ENCODE results near the gene TSC22D1. TPM values are rescaled to one million over a fixed set of nuclear protein-coding genes. Genes with fewer than 3 reads are reported as not detected.

TSC22D1 gene
- total RNA-seq, 1 experiment from 2014 or later = 72.5 TPM

DNA sequence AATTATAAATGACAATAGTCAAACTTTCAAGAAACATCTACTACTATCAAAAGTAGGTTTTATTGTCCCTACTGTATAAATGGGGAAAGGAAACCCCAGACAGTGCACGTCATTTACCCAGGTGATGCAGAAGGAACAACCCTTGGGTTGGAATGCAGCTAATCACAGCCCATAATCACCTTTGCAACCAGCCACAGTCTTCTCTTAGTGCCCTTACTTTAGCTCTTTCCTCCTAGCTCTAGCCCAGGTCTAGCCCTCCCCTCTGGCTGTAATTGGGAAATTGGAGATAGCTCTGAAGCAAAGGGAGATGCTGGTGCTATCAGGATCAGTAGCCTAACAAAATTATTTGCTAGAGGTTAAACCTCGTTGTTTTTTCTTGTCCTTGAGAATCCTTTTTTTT lies 25.5 kb upstream of the TSC22D1 start:
- no peak for DNase-seq (ENCODE audit: low spot score)
- Mint-ChIP-seq H3K9me3 (peaks cover 4% of the 10 kb centered on the region), H3K4me1 (no peaks in the 10 kb centered on the region), H3K4me3 (no peak overlapping the region), H3K27ac (no peak overlapping the region), H3K27me3 (ENCODE audit: low read depth) (no peaks in the 10 kb centered on the region), H3K36me3 (no peaks in the 10 kb centered on the region)
- ChIA-PET CTCF (interaction anchor here (0.7 kb wide), 1 partner anchor 707 kb away, joined by 3 read pairs; no protein-coding TSS in a partner anchor), POLR2A (no interaction called here)
- TF ChIP-seq, protein P1, sequence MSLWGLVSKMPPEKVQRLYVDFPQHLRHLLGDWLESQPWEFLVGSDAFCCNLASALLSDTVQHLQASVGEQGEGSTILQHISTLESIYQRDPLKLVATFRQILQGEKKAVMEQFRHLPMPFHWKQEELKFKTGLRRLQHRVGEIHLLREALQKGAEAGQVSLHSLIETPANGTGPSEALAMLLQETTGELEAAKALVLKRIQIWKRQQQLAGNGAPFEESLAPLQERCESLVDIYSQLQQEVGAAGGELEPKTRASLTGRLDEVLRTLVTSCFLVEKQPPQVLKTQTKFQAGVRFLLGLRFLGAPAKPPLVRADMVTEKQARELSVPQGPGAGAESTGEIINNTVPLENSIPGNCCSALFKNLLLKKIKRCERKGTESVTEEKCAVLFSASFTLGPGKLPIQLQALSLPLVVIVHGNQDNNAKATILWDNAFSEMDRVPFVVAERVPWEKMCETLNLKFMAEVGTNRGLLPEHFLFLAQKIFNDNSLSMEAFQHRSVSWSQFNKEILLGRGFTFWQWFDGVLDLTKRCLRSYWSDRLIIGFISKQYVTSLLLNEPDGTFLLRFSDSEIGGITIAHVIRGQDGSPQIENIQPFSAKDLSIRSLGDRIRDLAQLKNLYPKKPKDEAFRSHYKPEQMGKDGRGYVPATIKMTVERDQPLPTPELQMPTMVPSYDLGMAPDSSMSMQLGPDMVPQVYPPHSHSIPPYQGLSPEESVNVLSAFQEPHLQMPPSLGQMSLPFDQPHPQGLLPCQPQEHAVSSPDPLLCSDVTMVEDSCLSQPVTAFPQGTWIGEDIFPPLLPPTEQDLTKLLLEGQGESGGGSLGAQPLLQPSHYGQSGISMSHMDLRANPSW (CRISPR knock-in tag; conservative IDR thresholded peaks at IDR 0.05; ENCODE audit: low read depth) = no peak
- no peak for TF ChIP-seq TCF7 (CRISPR knock-in tag; IDR thresholded peaks at IDR 0.05; ENCODE audit: low read depth)
- TF ChIP-seq, protein P2, sequence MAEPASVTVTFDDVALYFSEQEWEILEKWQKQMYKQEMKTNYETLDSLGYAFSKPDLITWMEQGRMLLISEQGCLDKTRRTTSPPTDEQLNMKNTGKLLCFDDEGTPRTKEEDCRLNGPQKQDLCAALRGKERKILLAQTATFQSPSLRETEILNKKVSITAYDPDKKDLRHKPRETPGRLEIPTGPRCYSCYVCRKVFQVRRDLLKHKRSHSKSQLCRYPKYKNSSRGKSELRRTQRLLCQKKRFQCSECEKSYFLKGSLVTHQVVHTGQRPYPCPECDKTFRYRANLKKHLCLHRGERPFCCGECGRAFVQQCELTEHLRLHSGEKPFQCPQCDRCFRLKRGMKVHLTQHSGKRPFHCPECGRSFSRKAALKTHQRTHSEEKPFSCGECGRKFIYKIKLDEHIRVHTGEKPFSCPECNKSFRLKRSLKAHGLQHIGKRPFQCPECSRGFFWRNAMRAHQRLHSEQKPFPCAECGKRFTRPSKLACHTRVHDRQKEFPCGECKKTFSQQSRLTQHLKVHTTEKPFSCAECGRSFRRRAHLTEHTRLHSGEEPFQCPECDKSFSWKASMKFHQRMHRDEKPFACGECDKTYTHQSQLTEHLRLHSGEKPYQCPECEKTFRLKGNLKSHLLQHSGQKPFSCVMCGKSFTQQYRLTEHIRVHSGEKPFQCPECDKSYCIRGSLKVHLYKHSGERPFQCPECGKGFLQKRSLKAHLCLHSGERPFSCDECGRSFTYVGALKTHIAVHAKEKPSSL (CRISPR knock-in tag; conservative IDR thresholded peaks at IDR 0.05) = no peak
- TF ChIP-seq, protein P3, sequence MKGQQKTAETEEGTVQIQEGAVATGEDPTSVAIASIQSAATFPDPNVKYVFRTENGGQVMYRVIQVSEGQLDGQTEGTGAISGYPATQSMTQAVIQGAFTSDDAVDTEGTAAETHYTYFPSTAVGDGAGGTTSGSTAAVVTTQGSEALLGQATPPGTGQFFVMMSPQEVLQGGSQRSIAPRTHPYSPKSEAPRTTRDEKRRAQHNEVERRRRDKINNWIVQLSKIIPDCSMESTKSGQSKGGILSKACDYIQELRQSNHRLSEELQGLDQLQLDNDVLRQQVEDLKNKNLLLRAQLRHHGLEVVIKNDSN (CRISPR knock-in tag; IDR thresholded peaks at IDR 0.05) = no peak
- TF ChIP-seq ZNF219 (CRISPR knock-in tag; IDR thresholded peaks at IDR 0.05; ENCODE audit: borderline replicate concordance) = no peak
- TF ChIP-seq, protein P4, sequence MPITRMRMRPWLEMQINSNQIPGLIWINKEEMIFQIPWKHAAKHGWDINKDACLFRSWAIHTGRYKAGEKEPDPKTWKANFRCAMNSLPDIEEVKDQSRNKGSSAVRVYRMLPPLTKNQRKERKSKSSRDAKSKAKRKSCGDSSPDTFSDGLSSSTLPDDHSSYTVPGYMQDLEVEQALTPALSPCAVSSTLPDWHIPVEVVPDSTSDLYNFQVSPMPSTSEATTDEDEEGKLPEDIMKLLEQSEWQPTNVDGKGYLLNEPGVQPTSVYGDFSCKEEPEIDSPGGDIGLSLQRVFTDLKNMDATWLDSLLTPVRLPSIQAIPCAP (CRISPR knock-in tag; IDR thresholded peaks at IDR 0.05) = no peak
- TF ChIP-seq, protein P5, sequence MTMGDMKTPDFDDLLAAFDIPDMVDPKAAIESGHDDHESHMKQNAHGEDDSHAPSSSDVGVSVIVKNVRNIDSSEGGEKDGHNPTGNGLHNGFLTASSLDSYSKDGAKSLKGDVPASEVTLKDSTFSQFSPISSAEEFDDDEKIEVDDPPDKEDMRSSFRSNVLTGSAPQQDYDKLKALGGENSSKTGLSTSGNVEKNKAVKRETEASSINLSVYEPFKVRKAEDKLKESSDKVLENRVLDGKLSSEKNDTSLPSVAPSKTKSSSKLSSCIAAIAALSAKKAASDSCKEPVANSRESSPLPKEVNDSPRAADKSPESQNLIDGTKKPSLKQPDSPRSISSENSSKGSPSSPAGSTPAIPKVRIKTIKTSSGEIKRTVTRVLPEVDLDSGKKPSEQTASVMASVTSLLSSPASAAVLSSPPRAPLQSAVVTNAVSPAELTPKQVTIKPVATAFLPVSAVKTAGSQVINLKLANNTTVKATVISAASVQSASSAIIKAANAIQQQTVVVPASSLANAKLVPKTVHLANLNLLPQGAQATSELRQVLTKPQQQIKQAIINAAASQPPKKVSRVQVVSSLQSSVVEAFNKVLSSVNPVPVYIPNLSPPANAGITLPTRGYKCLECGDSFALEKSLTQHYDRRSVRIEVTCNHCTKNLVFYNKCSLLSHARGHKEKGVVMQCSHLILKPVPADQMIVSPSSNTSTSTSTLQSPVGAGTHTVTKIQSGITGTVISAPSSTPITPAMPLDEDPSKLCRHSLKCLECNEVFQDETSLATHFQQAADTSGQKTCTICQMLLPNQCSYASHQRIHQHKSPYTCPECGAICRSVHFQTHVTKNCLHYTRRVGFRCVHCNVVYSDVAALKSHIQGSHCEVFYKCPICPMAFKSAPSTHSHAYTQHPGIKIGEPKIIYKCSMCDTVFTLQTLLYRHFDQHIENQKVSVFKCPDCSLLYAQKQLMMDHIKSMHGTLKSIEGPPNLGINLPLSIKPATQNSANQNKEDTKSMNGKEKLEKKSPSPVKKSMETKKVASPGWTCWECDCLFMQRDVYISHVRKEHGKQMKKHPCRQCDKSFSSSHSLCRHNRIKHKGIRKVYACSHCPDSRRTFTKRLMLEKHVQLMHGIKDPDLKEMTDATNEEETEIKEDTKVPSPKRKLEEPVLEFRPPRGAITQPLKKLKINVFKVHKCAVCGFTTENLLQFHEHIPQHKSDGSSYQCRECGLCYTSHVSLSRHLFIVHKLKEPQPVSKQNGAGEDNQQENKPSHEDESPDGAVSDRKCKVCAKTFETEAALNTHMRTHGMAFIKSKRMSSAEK (CRISPR knock-in tag; IDR thresholded peaks at IDR 0.05; ENCODE audit: borderline replicate concordance) = no peak
- no peak for TF ChIP-seq TEAD4 (CRISPR knock-in tag; IDR thresholded peaks at IDR 0.05)
- TF ChIP-seq ZNF263 (CRISPR knock-in tag; IDR thresholded peaks at IDR 0.05; ENCODE audit: low read depth) = no peak
- TF ChIP-seq, protein P6, sequence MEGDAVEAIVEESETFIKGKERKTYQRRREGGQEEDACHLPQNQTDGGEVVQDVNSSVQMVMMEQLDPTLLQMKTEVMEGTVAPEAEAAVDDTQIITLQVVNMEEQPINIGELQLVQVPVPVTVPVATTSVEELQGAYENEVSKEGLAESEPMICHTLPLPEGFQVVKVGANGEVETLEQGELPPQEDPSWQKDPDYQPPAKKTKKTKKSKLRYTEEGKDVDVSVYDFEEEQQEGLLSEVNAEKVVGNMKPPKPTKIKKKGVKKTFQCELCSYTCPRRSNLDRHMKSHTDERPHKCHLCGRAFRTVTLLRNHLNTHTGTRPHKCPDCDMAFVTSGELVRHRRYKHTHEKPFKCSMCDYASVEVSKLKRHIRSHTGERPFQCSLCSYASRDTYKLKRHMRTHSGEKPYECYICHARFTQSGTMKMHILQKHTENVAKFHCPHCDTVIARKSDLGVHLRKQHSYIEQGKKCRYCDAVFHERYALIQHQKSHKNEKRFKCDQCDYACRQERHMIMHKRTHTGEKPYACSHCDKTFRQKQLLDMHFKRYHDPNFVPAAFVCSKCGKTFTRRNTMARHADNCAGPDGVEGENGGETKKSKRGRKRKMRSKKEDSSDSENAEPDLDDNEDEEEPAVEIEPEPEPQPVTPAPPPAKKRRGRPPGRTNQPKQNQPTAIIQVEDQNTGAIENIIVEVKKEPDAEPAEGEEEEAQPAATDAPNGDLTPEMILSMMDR (IDR thresholded peaks at IDR 0.05) = no peak
- ATAC-seq = peak; percentile 69

Measured in WTC11 (cell line).